ENCODE measurements around the gene EPHB3.

Gene EPHB3

DNA sequence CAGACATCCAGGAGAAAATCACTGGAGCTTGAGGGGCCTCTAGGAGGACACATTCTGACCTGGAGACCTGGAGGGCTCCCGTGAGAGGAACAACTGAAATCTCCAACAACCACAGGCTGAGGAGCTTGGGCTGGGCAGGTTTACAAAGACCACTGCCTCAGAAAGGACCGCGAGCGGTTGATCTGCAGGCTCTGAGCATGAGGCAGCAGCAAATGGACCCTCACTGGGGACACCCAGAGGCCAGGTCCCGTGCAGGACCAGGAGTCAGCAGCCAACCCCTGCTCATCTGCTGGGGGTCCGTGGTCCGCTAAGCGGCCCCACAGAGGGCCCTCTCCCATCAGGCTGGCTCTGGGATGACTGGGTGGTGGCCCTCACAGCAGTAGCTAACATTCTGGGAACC lies 10.5 kb upstream of the EPHB3 start:
- H2BK120ac ChIP-seq (ENCODE audit: low read depth, low read length) = no peak overlapping the region
- H4K8ac ChIP-seq (ENCODE audit: low read length) = no peak overlapping the region
- no peaks in the 10 kb centered on the region for H3K4me1 ChIP-seq (ENCODE audit: control insufficient read depth, insufficient read depth, low read depth, low read length)
- no peak overlapping the region for H2AK5ac ChIP-seq (ENCODE audit: low read length, severe bottlenecking)
- H3K27ac ChIP-seq (ENCODE audit: low read length, poor library complexity, severe bottlenecking) = no peak overlapping the region
- no peak overlapping the region for H3K23ac ChIP-seq (ENCODE audit: low read length in 2 of 2)
- H4K91ac ChIP-seq (ENCODE audit: low read length) = no peak overlapping the region
- no peak overlapping the region for H2BK15ac ChIP-seq (ENCODE audit: low read depth, poor library complexity, severe bottlenecking)
- H3K79me1 ChIP-seq (replicated peaks; ENCODE audit: low read length, poor library complexity, severe bottlenecking) = no peaks in the 10 kb centered on the region
- H2AFZ ChIP-seq (ENCODE audit: low read depth, low read length) = no peak overlapping the region
- no peak overlapping the region for H3K18ac ChIP-seq (ENCODE audit: low read depth in 1 of 2, low read length in 2 of 2)
- H3K4me3 ChIP-seq (ENCODE audit: insufficient read depth in 1 of 2, low read depth in 1 of 2, low read length in 2 of 2) = no peak overlapping the region
- no peak overlapping the region for H2BK12ac ChIP-seq (ENCODE audit: low read length in 2 of 2)
- no peak overlapping the region for H3K4ac ChIP-seq (ENCODE audit: low read depth in 1 of 2, low read length in 2 of 2)
- no peak overlapping the region for H2BK5ac ChIP-seq (ENCODE audit: low read depth, low read length, poor library complexity, severe bottlenecking)
- no peak overlapping the region for H3K9ac ChIP-seq (ENCODE audit: low read length)
- 78% methylated on average over 8 of the region's 8 CpGs for WGBS
- DNase-seq = no peak
- H3K4me2 ChIP-seq (ENCODE audit: low read length, poor library complexity, severe bottlenecking) = no peak overlapping the region
- no peak overlapping the region for H3K14ac ChIP-seq (ENCODE audit: low read length in 2 of 2)
- H3K36me3 ChIP-seq (ENCODE audit: control insufficient read depth in 1 of 2, insufficient read depth in 2 of 2, low read depth in 1 of 2, low read length in 2 of 2) = no peaks in the 10 kb centered on the region
- peaks cover 47 to 62% of the 10 kb centered on the region in 2 experiments for H3K27me3 ChIP-seq (ENCODE audit: control insufficient read depth in 1 of 2, insufficient read depth in 1 of 2, low read length in 2 of 2)
- no peaks in the 10 kb centered on the region for H3K9me3 ChIP-seq (ENCODE audit: control insufficient read depth, low read length)

DNA sequence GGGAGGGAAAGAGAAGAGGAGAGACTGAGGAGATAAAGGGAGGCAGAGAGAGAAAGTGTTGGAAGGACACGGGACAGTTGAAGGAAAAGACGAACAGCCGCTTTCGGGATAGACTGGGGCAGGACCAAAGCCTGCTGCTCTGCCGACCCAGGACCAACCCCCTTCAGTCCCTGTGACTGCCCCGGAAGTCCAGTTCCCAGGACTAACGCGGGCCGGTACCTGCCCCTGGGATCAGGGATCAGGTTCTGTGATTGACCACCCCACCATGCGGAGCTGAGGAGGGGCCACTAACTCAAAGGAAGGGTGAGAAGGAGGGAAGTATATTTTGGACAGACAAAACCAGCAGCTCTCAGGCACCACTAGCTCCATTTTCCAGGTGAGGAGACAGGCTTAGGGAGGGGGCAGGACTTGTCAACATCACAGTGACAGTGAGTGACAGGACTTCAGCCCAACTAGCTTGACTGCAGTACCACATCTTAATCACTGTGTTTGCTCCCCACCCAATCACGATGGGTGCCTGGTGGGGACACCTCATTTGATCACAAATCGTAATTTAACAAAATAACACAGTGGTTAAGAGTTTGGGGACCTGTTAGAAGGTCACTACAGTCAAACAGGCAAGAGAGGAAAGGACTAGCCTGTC lies 9.8 kb upstream of the EPHB3 start:
- Histone ChIP-seq H3K27me3 (ENCODE audit: control insufficient read depth in 1 of 2, insufficient read depth in 1 of 2, low read length in 2 of 2) (peaks cover 49 to 63% of the 10 kb centered on the region in 2 experiments), H3K23ac (ENCODE audit: low read length in 2 of 2) (no peak overlapping the region), H3K4ac (ENCODE audit: low read depth in 1 of 2, low read length in 2 of 2) (no peak overlapping the region), H3K4me2 (ENCODE audit: low read length, poor library complexity, severe bottlenecking) (no peak overlapping the region), H2BK120ac (ENCODE audit: low read depth, low read length) (no peak overlapping the region), H3K4me1 (ENCODE audit: control insufficient read depth, insufficient read depth, low read depth, low read length) (no peaks in the 10 kb centered on the region), H3K79me1 (replicated peaks; ENCODE audit: low read length, poor library complexity, severe bottlenecking) (no peaks in the 10 kb centered on the region), H3K9me3 (ENCODE audit: control insufficient read depth, low read length) (no peaks in the 10 kb centered on the region), H3K18ac (ENCODE audit: low read depth in 1 of 2, low read length in 2 of 2) (no peak overlapping the region), H2AK5ac (ENCODE audit: low read length, severe bottlenecking) (no peak overlapping the region), H3K36me3 (ENCODE audit: control insufficient read depth in 1 of 2, insufficient read depth in 2 of 2, low read depth in 1 of 2, low read length in 2 of 2) (no peaks in the 10 kb centered on the region), H4K8ac (ENCODE audit: low read length) (no peak overlapping the region), H2AFZ (ENCODE audit: low read depth, low read length) (no peak overlapping the region), H2BK12ac (ENCODE audit: low read length in 2 of 2) (no peak overlapping the region), H3K4me3 (ENCODE audit: insufficient read depth in 1 of 2, low read depth in 1 of 2, low read length in 2 of 2) (no peak overlapping the region), H2BK5ac (ENCODE audit: low read depth, low read length, poor library complexity, severe bottlenecking) (no peak overlapping the region), H3K9ac (ENCODE audit: low read length) (no peak overlapping the region), H4K91ac (ENCODE audit: low read length) (no peak overlapping the region), H2BK15ac (ENCODE audit: low read depth, poor library complexity, severe bottlenecking) (no peak overlapping the region), H3K14ac (ENCODE audit: low read length in 2 of 2) (no peak overlapping the region), H3K27ac (ENCODE audit: low read length, poor library complexity, severe bottlenecking) (no peak overlapping the region)
- WGBS = 91% methylated on average over 11 of the region's 12 CpGs
- DNase-seq = no peak

DNA sequence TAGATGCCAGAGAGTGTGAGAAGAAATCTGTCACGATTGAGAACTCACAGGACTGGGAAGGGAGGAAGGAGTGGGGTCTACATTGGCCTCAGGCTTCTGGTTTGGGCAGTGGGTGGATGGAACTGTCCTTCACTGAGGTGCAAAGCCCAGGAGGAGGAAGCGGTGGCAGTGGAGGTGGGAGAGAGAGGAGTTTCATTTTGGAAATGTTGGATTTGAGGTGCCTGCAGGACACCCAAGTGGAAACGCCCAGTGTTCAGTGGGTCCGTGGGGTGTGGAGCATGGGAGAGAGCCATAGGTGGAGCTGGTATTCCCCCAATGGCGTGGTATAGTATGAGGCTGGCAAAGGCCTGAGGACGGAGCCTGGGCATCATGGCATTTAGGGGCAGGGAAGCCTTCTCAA lies 9.3 kb upstream of the EPHB3 start:
- Histone ChIP-seq H2BK5ac (ENCODE audit: low read depth, low read length, poor library complexity, severe bottlenecking) (no peak overlapping the region), H3K36me3 (ENCODE audit: control insufficient read depth in 1 of 2, insufficient read depth in 2 of 2, low read depth in 1 of 2, low read length in 2 of 2) (no peaks in the 10 kb centered on the region), H3K18ac (ENCODE audit: low read depth in 1 of 2, low read length in 2 of 2) (no peak overlapping the region), H3K9me3 (ENCODE audit: control insufficient read depth, low read length) (no peaks in the 10 kb centered on the region), H3K4me3 (ENCODE audit: insufficient read depth in 1 of 2, low read depth in 1 of 2, low read length in 2 of 2) (no peak overlapping the region), H2BK120ac (ENCODE audit: low read depth, low read length) (no peak overlapping the region), H3K4me1 (ENCODE audit: control insufficient read depth, insufficient read depth, low read depth, low read length) (no peaks in the 10 kb centered on the region), H3K27ac (ENCODE audit: low read length, poor library complexity, severe bottlenecking) (no peak overlapping the region), H3K4ac (ENCODE audit: low read depth in 1 of 2, low read length in 2 of 2) (no peak overlapping the region), H3K4me2 (ENCODE audit: low read length, poor library complexity, severe bottlenecking) (no peak overlapping the region), H2AK5ac (ENCODE audit: low read length, severe bottlenecking) (no peak overlapping the region), H2AFZ (ENCODE audit: low read depth, low read length) (no peak overlapping the region), H2BK15ac (ENCODE audit: low read depth, poor library complexity, severe bottlenecking) (no peak overlapping the region), H3K23ac (ENCODE audit: low read length in 2 of 2) (no peak overlapping the region), H4K8ac (ENCODE audit: low read length) (no peak overlapping the region), H3K9ac (ENCODE audit: low read length) (no peak overlapping the region), H2BK12ac (ENCODE audit: low read length in 2 of 2) (no peak overlapping the region), H4K91ac (ENCODE audit: low read length) (no peak overlapping the region), H3K79me1 (replicated peaks; ENCODE audit: low read length, poor library complexity, severe bottlenecking) (no peaks in the 10 kb centered on the region), H3K27me3 (ENCODE audit: control insufficient read depth in 1 of 2, insufficient read depth in 1 of 2, low read length in 2 of 2) (peaks cover 55 to 64% of the 10 kb centered on the region in 2 experiments), H3K14ac (ENCODE audit: low read length in 2 of 2) (no peak overlapping the region)
- DNase-seq = no peak
- 84% methylated on average over 6 of the region's 6 CpGs for WGBS

DNA sequence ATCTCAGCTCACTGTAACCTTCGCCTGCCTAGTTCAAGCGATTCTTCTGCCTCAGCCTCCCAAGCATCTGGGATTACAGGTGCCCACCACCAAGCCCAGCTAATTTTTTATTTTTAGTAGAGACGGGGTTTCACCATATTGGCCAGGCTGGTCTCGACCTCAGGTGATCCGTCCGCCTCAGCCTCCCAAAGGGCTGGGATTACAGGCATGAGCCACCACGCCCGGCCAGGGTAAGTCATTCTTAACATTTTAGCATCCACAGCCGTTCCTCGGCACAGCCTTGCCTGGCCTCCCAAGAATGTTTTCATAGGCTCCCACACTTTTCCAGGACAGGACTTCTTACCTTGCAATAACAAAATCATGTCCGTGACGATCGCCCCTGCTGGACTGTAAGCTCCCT lies 8.7 kb upstream of the EPHB3 start:
- Histone ChIP-seq H2BK12ac (ENCODE audit: low read length in 2 of 2) (no peak overlapping the region), H3K4me2 (ENCODE audit: low read length, poor library complexity, severe bottlenecking) (no peak overlapping the region), H3K23ac (ENCODE audit: low read length in 2 of 2) (no peak overlapping the region), H2BK5ac (ENCODE audit: low read depth, low read length, poor library complexity, severe bottlenecking) (no peak overlapping the region), H3K27ac (ENCODE audit: low read length, poor library complexity, severe bottlenecking) (no peak overlapping the region), H3K79me1 (replicated peaks; ENCODE audit: low read length, poor library complexity, severe bottlenecking) (no peaks in the 10 kb centered on the region), H3K18ac (ENCODE audit: low read depth in 1 of 2, low read length in 2 of 2) (no peak overlapping the region), H2BK120ac (ENCODE audit: low read depth, low read length) (no peak overlapping the region), H3K4me3 (ENCODE audit: insufficient read depth in 1 of 2, low read depth in 1 of 2, low read length in 2 of 2) (no peak overlapping the region), H3K9me3 (ENCODE audit: control insufficient read depth, low read length) (no peaks in the 10 kb centered on the region), H4K91ac (ENCODE audit: low read length) (no peak overlapping the region), H2AFZ (ENCODE audit: low read depth, low read length) (no peak overlapping the region), H3K27me3 (ENCODE audit: control insufficient read depth in 1 of 2, insufficient read depth in 1 of 2, low read length in 2 of 2) (peaks cover 61 to 68% of the 10 kb centered on the region in 2 experiments), H3K4ac (ENCODE audit: low read depth in 1 of 2, low read length in 2 of 2) (no peak overlapping the region), H2BK15ac (ENCODE audit: low read depth, poor library complexity, severe bottlenecking) (no peak overlapping the region), H3K36me3 (ENCODE audit: control insufficient read depth in 1 of 2, insufficient read depth in 2 of 2, low read depth in 1 of 2, low read length in 2 of 2) (no peaks in the 10 kb centered on the region), H4K8ac (ENCODE audit: low read length) (no peak overlapping the region), H3K4me1 (ENCODE audit: control insufficient read depth, insufficient read depth, low read depth, low read length) (no peaks in the 10 kb centered on the region), H2AK5ac (ENCODE audit: low read length, severe bottlenecking) (no peak overlapping the region), H3K9ac (ENCODE audit: low read length) (no peak overlapping the region), H3K14ac (ENCODE audit: low read length in 2 of 2) (no peak overlapping the region)
- 95% methylated on average over 13 of the region's 13 CpGs for WGBS
- DNase-seq = no peak
